H9 (cell line): ENCODE measurements around the gene HCST. TPM values are rescaled to one million over a fixed set of nuclear protein-coding genes. Genes with fewer than 3 reads are reported as not detected.

ENCODE experiments used
- DNase-seq: peaks from one replicate; pipeline ENCODE4 v3.0.0-alpha.2; 2017
- H2AFZ ChIP-seq: one replicate; pipeline ENCODE4 v1.6.1; 2013; ENCODE audit warnings: mild to moderate bottlenecking, low read length, control low read depth, moderate library complexity
- H2AK5ac ChIP-seq: 2 replicates; pipeline ENCODE4 v1.6.1; 2013; ENCODE audit warnings: low read length, control low read depth, mixed read lengths; ENCODE audit not compliant: insufficient read length
- H2BK120ac ChIP-seq: one replicate; pipeline ENCODE4 v1.6.1; 2013; ENCODE audit warnings: low read depth, mild to moderate bottlenecking, low read length, control low read depth, inconsistent platforms; ENCODE audit not compliant: poor library complexity, severe bottlenecking
- H2BK12ac ChIP-seq: 2 replicates; pipeline ENCODE4 v1.6.1; 2013; ENCODE audit warnings: low read length, control low read depth, mixed read lengths, low read depth; ENCODE audit not compliant: insufficient read length
- H2BK15ac ChIP-seq: 2 replicates; pipeline ENCODE4 v1.6.1; 2013; ENCODE audit warnings: low read depth, low read length, control low read depth
- H2BK20ac ChIP-seq: one replicate; pipeline ENCODE4 v1.6.1; 2013; ENCODE audit warnings: low read depth, mild to moderate bottlenecking, low read length, control low read depth, inconsistent platforms; ENCODE audit not compliant: poor library complexity, severe bottlenecking
- H2BK5ac ChIP-seq: 2 replicates; pipeline ENCODE4 v1.6.1; 2013; ENCODE audit warnings: low read length, control low read depth, mixed read lengths; ENCODE audit not compliant: insufficient read length
- H3K14ac ChIP-seq: 2 replicates; pipeline ENCODE4 v1.6.1; 2013; ENCODE audit warnings: low read length, control low read depth; ENCODE audit not compliant: insufficient read depth
- H3K18ac ChIP-seq: 2 replicates; pipeline ENCODE4 v1.6.1; 2013; ENCODE audit warnings: low read depth, mild to moderate bottlenecking, mixed read lengths, low read length, control low read depth; ENCODE audit not compliant: insufficient read length
- H3K23ac ChIP-seq: 2 replicates; pipeline ENCODE4 v1.6.1; 2013; ENCODE audit warnings: low read length, control low read depth, mixed read lengths, low read depth; ENCODE audit not compliant: insufficient read length
- H3K23me2 ChIP-seq: 2 replicates; pipeline ENCODE4 v1.6.1; 2013; ENCODE audit warnings: low read depth, mild to moderate bottlenecking, mixed read lengths, low read length, control low read depth; ENCODE audit not compliant: insufficient read length, poor library complexity, severe bottlenecking
- H3K27ac ChIP-seq: 2 replicates; pipeline ENCODE4 v1.5.1; 2013; ENCODE audit warnings: low read length, control low read depth, mixed read lengths, low read depth; ENCODE audit not compliant: insufficient read length
- H3K27me3 ChIP-seq: 2 replicates; pipeline ENCODE4 v1.6.1; 2013; ENCODE audit warnings: low read length, control low read depth, inconsistent platforms; ENCODE audit not compliant: insufficient read depth
- H3K4ac ChIP-seq: 2 replicates; pipeline ENCODE4 v1.6.1; 2013; ENCODE audit warnings: low read depth, mild to moderate bottlenecking, control low read depth, inconsistent platforms, low read length, moderate library complexity
- H3K4me1 ChIP-seq: 2 replicates; pipeline ENCODE4 v1.6.1; 2013; ENCODE audit warnings: low read length, control low read depth, inconsistent platforms; ENCODE audit not compliant: insufficient read depth
- H3K4me2 ChIP-seq: 2 replicates; pipeline ENCODE4 v1.6.1; 2013; ENCODE audit warnings: low read length, control low read depth, mixed read lengths; ENCODE audit not compliant: insufficient read length, insufficient read depth
- H3K56ac ChIP-seq: 2 replicates; pipeline ENCODE4 v1.6.1; 2013; ENCODE audit warnings: low read depth, mild to moderate bottlenecking, mixed read lengths, low read length, control low read depth; ENCODE audit not compliant: insufficient read length
- H3K79me1 ChIP-seq: 2 replicates; pipeline ENCODE4 v1.6.1; 2013; ENCODE audit warnings: low read depth, mild to moderate bottlenecking, moderate library complexity, low read length, control low read depth, inconsistent platforms; ENCODE audit not compliant: insufficient read depth, poor library complexity, severe bottlenecking
- H3K79me2 ChIP-seq: 2 replicates; pipeline ENCODE4 v1.6.1; 2013; ENCODE audit warnings: low read length, control low read depth, inconsistent platforms; ENCODE audit not compliant: insufficient read depth
- H3K9ac ChIP-seq: 2 replicates; pipeline ENCODE4 v1.6.1; 2013; ENCODE audit warnings: low read length, control low read depth, mixed read lengths; ENCODE audit not compliant: insufficient read length; ENCODE audit errors: extremely low read depth
- H3K9me3 ChIP-seq: one replicate; pipeline ENCODE4 v1.6.1; 2013; ENCODE audit warnings: low read depth, low read length, inconsistent platforms; ENCODE audit not compliant: control insufficient read depth
- H3T11ph ChIP-seq: one replicate; pipeline ENCODE4 v1.6.1; 2013; ENCODE audit warnings: mild to moderate bottlenecking, low read length, control low read depth, inconsistent platforms
- H4K20me1 ChIP-seq: one replicate; pipeline ENCODE4 v1.6.1; 2013; ENCODE audit not compliant: control insufficient read depth, insufficient read length, insufficient read depth
- H4K5ac ChIP-seq: 2 replicates; pipeline ENCODE4 v1.6.1; 2013; ENCODE audit warnings: low read depth, mild to moderate bottlenecking, mixed read lengths, low read length, control low read depth; ENCODE audit not compliant: insufficient read length
- H4K8ac ChIP-seq: replicated peaks from 2 replicates; pipeline ENCODE4 v1.6.1; 2013; ENCODE audit warnings: low read length, control low read depth, mixed read lengths, low read depth; ENCODE audit not compliant: insufficient read length
- H4K91ac ChIP-seq: 2 replicates; pipeline ENCODE4 v1.6.1; 2013; ENCODE audit warnings: low read depth, mild to moderate bottlenecking, moderate library complexity, mixed read lengths, low read length, control low read depth; ENCODE audit not compliant: insufficient read length
- H3K27ac Mint-ChIP-seq, 3 experiments: 2 replicates in 2 of 3; 3 replicates in 1 of 3; pipeline ENCODE4 v1.8.0; 2020 to 2021; ENCODE audit warnings: mixed read lengths in 3 of 3, mild to moderate bottlenecking in 1 of 3, moderate library complexity in 1 of 3
- H3K27me3 Mint-ChIP-seq: 2 replicates; pipeline ENCODE4 v1.8.0; 2021; ENCODE audit warnings: low read depth, mild to moderate bottlenecking, moderate library complexity, mixed read lengths
- H3K36me3 Mint-ChIP-seq, 3 experiments: 2 replicates in 2 of 3; 3 replicates in 1 of 3; pipeline ENCODE4 v1.8.0; 2020 to 2021; ENCODE audit warnings: low read depth in 3 of 3, mixed read lengths in 3 of 3; ENCODE audit not compliant: insufficient read depth in 1 of 3
- H3K4me1 Mint-ChIP-seq, 2 experiments: 2 replicates each; pipeline ENCODE4 v1.8.0; 2020; ENCODE audit warnings: mixed read lengths in 2 of 2
- H3K4me3 Mint-ChIP-seq, 2 experiments: 2 replicates in 1 of 2; 3 replicates in 1 of 2; pipeline ENCODE4 v1.8.0; 2020 to 2021; ENCODE audit warnings: mild to moderate bottlenecking in 2 of 2, mixed read lengths in 2 of 2, moderate library complexity in 1 of 2
- H3K9me3 Mint-ChIP-seq, 2 experiments: 2 replicates in 1 of 2; 3 replicates in 1 of 2; pipeline ENCODE4 v1.8.0; 2020; ENCODE audit warnings: mild to moderate bottlenecking in 2 of 2, mixed read lengths in 2 of 2, moderate library complexity in 1 of 2
- CTCF ChIP-seq: fragments of 200-600 bp; sonication (generic); conservative IDR thresholded peaks from 3 replicates; pipeline ENCODE4 v1.8.0; 2021; ENCODE audit warnings: antibody characterized with exemption, mild to moderate bottlenecking
- WGBS: extraction: QIAGEN DNeasy Blood & Tissue Kit; methylation state at CpG from one replicate; pipeline ENCODE4 v1.1.7; 2013; ENCODE audit warnings: missing lambda C conversion rate, low lambda C conversion rate, mixed read lengths; ENCODE audit not compliant: insufficient read length; ENCODE audit errors: extremely low coverage; 5-methylcytosine and 5-hydroxymethylcytosine counted together
- total RNA-seq: library from RNA; stranded (reverse); gene quantifications from 2 replicates; pipeline ENCODE4 v1.2.1, GENCODE V29; 2021

The HCST gene
- total RNA-seq, 1 experiment from 2014 or later = 0.68 TPM

DNA sequence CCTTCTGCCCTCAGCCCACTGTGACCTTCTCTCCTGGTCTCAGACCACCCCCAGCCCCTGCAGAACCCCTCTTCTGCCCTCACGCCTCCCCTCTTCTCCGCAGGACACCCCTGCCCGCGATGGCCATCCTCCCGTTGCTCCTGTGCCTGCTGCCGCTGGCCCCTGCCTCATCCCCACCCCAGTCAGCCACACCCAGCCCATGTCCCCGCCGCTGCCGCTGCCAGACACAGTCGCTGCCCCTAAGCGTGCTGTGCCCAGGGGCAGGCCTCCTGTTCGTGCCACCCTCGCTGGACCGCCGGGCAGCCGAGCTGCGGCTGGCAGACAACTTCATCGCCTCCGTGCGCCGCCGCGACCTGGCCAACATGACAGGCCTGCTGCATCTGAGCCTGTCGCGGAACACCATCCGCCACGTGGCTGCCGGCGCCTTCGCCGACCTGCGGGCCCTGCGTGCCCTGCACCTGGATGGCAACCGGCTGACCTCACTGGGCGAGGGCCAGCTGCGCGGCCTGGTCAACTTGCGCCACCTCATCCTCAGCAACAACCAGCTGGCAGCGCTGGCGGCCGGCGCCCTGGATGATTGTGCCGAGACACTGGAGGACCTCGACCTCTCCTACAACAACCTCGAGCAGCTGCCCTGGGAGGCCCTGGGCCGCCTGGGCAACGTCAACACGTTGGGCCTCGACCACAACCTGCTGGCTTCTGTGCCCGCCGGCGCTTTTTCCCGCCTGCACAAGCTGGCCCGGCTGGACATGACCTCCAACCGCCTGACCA is 37.2 kb downstream of the HCST start:
- no peak overlapping the region for H2BK120ac ChIP-seq
- H3K79me1 ChIP-seq = no peaks in the 10 kb centered on the region
- H2BK12ac ChIP-seq = no peak overlapping the region
- no peak overlapping the region for H3K23ac ChIP-seq
- no peaks in the 10 kb centered on the region for H3K27me3 ChIP-seq
- no peak overlapping the region for H3K27ac ChIP-seq
- DNase-seq = no peak
- Mint-ChIP-seq H3K27me3 (peaks cover 5% of the 10 kb centered on the region), H3K36me3 (peaks cover 13 to 39% (median 23%) of the 10 kb centered on the region in 3 experiments), H3K4me3 (no peak overlapping the region; a peak in 1 of 5 replicates), H3K4me1 (peaks cover 22 to 25% of the 10 kb centered on the region in 2 experiments), H3K9me3 (no peaks in the 10 kb centered on the region), H3K27ac (no peak overlapping the region)
- no peaks in the 10 kb centered on the region for H3K9me3 ChIP-seq
- no peak overlapping the region for H2BK5ac ChIP-seq
- no peaks in the 10 kb centered on the region for H3K79me2 ChIP-seq
- no CpG with 5 or more reads among the region's 55 CpGs for WGBS
- H2BK20ac ChIP-seq = no peak overlapping the region
- no peak overlapping the region for H3K14ac ChIP-seq
- no peak overlapping the region for H2BK15ac ChIP-seq
- no peak overlapping the region for H2AFZ ChIP-seq
- peaks cover 7% of the 10 kb centered on the region; the same call in 1 of the 2 replicates for H3K4me1 ChIP-seq
- H4K5ac ChIP-seq = no peak overlapping the region
- H3K23me2 ChIP-seq = peaks cover 24% of the 10 kb centered on the region
- no peak overlapping the region for H4K8ac ChIP-seq
- H2AK5ac ChIP-seq = no peak overlapping the region
- no peak overlapping the region for H4K91ac ChIP-seq
- H3T11ph ChIP-seq = no peak overlapping the region
- no peak overlapping the region for H3K9ac ChIP-seq
- H4K20me1 ChIP-seq = no peaks in the 10 kb centered on the region
- H3K56ac ChIP-seq = no peak overlapping the region
- no peak overlapping the region for H3K18ac ChIP-seq
- H3K4ac ChIP-seq = no peak overlapping the region
- TF ChIP-seq CTCF = no peak
- H3K4me2 ChIP-seq = no peak overlapping the region
